ENCODE measurements around the gene TALDO1.
"Not testable (repeated sequence)": the region's sequence is repeated elsewhere in the genome, so short reads cannot be mapped to it uniquely, and the experiment has no call there.

TALDO1 gene

GRCh38 chr11:737899-738298, 9.4 kb upstream of the TALDO1 start:
- H3K4me1 ChIP-seq (ENCODE audit: control insufficient read depth, insufficient read depth, low read length); H3K27me3 ChIP-seq (ENCODE audit: control insufficient read depth, insufficient read depth, low read length, poor library complexity, severe bottlenecking); H3K27ac ChIP-seq (ENCODE audit: insufficient read depth, low read depth, low read length, poor library complexity, severe bottlenecking); H3K9me3 ChIP-seq (ENCODE audit: control insufficient read depth, low read length); H3K4me3 ChIP-seq (ENCODE audit: insufficient read depth, low read depth, low read length); H3K36me3 ChIP-seq (ENCODE audit: control insufficient read depth, insufficient read depth, low read length): not testable (repeated sequence)
- 87 to 88% methylated on average over 10 of the region's 10 CpGs for WGBS, 2 experiments

DNA sequence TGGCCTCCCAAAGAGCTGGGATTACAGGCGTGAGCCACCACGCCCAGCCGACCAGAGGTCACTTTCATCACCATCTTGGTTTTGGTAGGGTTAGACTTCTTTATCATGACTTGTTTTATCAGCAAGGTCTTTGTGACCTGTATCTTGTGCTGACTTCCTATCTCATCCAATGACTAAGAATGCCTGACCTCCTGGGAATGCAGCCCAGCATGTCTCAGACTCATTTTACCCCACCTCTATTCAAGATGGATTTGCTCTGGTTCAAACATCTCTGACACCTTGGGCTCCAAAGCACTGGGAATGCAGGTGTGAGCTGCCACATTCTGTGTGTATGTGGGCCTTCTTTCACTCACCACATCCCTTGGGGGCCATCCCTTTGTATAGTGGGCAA, 5.1 kb upstream of the TALDO1 start:
- H3K27ac ChIP-seq (ENCODE audit: insufficient read depth, low read depth, low read length, poor library complexity, severe bottlenecking) = no peak overlapping the region
- H3K4me1 ChIP-seq (ENCODE audit: control insufficient read depth, insufficient read depth, low read length) = no peaks in the 10 kb centered on the region
- no peak overlapping the region for H3K4me3 ChIP-seq (ENCODE audit: insufficient read depth, low read depth, low read length)
- 94 to 95% methylated on average over 3 of the region's 3 CpGs for WGBS, 2 experiments
- no peaks in the 10 kb centered on the region for H3K36me3 ChIP-seq (ENCODE audit: control insufficient read depth, insufficient read depth, low read length)
- H3K27me3 ChIP-seq (ENCODE audit: control insufficient read depth, insufficient read depth, low read length, poor library complexity, severe bottlenecking) = no peaks in the 10 kb centered on the region
- H3K9me3 ChIP-seq (ENCODE audit: control insufficient read depth, low read length) = no peaks in the 10 kb centered on the region

- Histone ChIP-seq H3K9me3 (ENCODE audit: control insufficient read depth, low read length) (no peaks in the 10 kb centered on the region), H3K4me1 (ENCODE audit: control insufficient read depth, insufficient read depth, low read length) (no peaks in the 10 kb centered on the region), H3K27me3 (ENCODE audit: control insufficient read depth, insufficient read depth, low read length, poor library complexity, severe bottlenecking) (no peaks in the 10 kb centered on the region), H3K27ac (ENCODE audit: insufficient read depth, low read depth, low read length, poor library complexity, severe bottlenecking) (no peak overlapping the region), H3K36me3 (ENCODE audit: control insufficient read depth, insufficient read depth, low read length) (no peaks in the 10 kb centered on the region), H3K4me3 (ENCODE audit: insufficient read depth, low read depth, low read length) (no peak overlapping the region)
- 91 to 95% methylated on average over 4 of the region's 4 CpGs for WGBS, 2 experiments
Observed at GRCh38 chr11:742571-743201, 4.6 kb upstream of the TALDO1 start.

- Histone ChIP-seq H3K9me3 (ENCODE audit: control insufficient read depth, low read length) (no peaks in the 10 kb centered on the region), H3K36me3 (ENCODE audit: control insufficient read depth, insufficient read depth, low read length) (no peaks in the 10 kb centered on the region), H3K27ac (ENCODE audit: insufficient read depth, low read depth, low read length, poor library complexity, severe bottlenecking) (no peak overlapping the region), H3K27me3 (ENCODE audit: control insufficient read depth, insufficient read depth, low read length, poor library complexity, severe bottlenecking) (no peaks in the 10 kb centered on the region), H3K4me3 (ENCODE audit: insufficient read depth, low read depth, low read length) (no peak overlapping the region), H3K4me1 (ENCODE audit: control insufficient read depth, insufficient read depth, low read length) (no peaks in the 10 kb centered on the region)
- WGBS, 2 experiments = 100% methylated on average over 1 of the region's 1 CpG; no CpG with 5 or more reads in 1 of the 2 experiments
Observed at GRCh38 chr11:745428-745827, 1.8 kb upstream of the TALDO1 start.

DNA sequence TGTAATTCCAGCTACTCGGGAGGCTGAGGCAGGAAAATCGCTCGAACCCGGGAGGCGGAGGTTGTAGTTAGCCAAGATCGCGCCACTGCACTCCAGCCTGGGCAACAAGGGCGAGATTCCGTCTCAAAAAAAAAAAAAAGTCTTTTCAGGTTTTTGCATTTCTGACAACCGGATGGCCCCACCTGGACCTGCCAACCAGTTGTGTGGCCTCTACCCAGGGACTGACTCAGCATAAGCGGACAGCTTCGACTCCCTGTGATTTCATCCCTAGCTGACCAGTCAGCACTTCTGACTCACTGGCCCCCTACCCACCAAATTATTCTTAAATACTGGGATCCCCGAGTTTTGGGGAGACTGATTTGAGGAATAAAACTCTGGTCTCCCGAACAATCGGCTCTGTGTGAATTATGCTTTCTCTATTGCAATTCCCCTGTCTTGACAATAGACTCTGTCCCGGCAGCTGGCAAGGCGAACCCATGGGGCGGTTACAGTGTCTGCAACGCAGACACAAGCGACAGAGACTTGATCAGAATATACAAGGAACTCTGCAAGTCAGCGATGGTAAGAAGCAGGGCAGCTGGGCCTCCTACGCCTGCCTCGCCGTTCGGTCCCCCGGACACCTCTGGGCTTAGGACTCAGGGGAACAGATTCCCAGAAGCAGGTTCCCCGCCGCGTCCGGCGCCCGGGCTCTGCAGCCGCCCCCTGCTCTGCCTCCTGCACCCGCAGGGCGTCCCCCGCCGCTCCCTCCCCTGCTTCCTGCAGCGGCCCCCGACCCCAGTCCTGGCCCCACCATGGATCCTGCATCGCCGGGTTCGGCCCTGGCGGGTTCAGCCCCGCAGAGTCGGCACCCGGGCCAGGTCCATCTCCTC, 741 bp upstream of the TALDO1 start:
- no peaks in the 10 kb centered on the region for H3K4me1 ChIP-seq (ENCODE audit: control insufficient read depth, insufficient read depth, low read length)
- H3K9me3 ChIP-seq (ENCODE audit: control insufficient read depth, low read length) = no peaks in the 10 kb centered on the region
- no peak overlapping the region for H3K27ac ChIP-seq (ENCODE audit: insufficient read depth, low read depth, low read length, poor library complexity, severe bottlenecking)
- 24% methylated on average over 46 of the region's 46 CpGs for WGBS, 2 experiments
- no peaks in the 10 kb centered on the region for H3K36me3 ChIP-seq (ENCODE audit: control insufficient read depth, insufficient read depth, low read length)
- peak overlapping the region; percentile 84 for H3K4me3 ChIP-seq (ENCODE audit: insufficient read depth, low read depth, low read length)
- H3K27me3 ChIP-seq (ENCODE audit: control insufficient read depth, insufficient read depth, low read length, poor library complexity, severe bottlenecking) = no peaks in the 10 kb centered on the region

GRCh38 chr11:748007-748359, 719 bp downstream of the TALDO1 start:
- H3K27ac ChIP-seq (ENCODE audit: insufficient read depth, low read depth, low read length, poor library complexity, severe bottlenecking) = no peak overlapping the region
- H3K9me3 ChIP-seq (ENCODE audit: control insufficient read depth, low read length) = no peaks in the 10 kb centered on the region
- no peaks in the 10 kb centered on the region for H3K4me1 ChIP-seq (ENCODE audit: control insufficient read depth, insufficient read depth, low read length)
- 12 to 13% methylated on average over 18 of the region's 18 CpGs for WGBS, 2 experiments
- H3K4me3 ChIP-seq (ENCODE audit: insufficient read depth, low read depth, low read length) = peak overlapping the region; percentile 84
- H3K27me3 ChIP-seq (ENCODE audit: control insufficient read depth, insufficient read depth, low read length, poor library complexity, severe bottlenecking) = no peaks in the 10 kb centered on the region
- H3K36me3 ChIP-seq (ENCODE audit: control insufficient read depth, insufficient read depth, low read length) = no peaks in the 10 kb centered on the region

- H3K4me1 ChIP-seq (ENCODE audit: control insufficient read depth, insufficient read depth, low read length) = no peaks in the 10 kb centered on the region
- H3K27ac ChIP-seq (ENCODE audit: insufficient read depth, low read depth, low read length, poor library complexity, severe bottlenecking) = no peak overlapping the region
- WGBS, 2 experiments = 87 to 89% methylated on average over 2 of the region's 2 CpGs
- H3K27me3 ChIP-seq (ENCODE audit: control insufficient read depth, insufficient read depth, low read length, poor library complexity, severe bottlenecking) = no peaks in the 10 kb centered on the region
- no peak overlapping the region for H3K4me3 ChIP-seq (ENCODE audit: insufficient read depth, low read depth, low read length)
- no peaks in the 10 kb centered on the region for H3K36me3 ChIP-seq (ENCODE audit: control insufficient read depth, insufficient read depth, low read length)
- no peaks in the 10 kb centered on the region for H3K9me3 ChIP-seq (ENCODE audit: control insufficient read depth, low read length)
Observed at GRCh38 chr11:749731-750130, 2.5 kb downstream of the TALDO1 start.

GRCh38 chr11:760236-760635, 13.0 kb downstream of the TALDO1 start:
- peaks cover 25% of the 10 kb centered on the region for H3K36me3 ChIP-seq (ENCODE audit: control insufficient read depth, insufficient read depth, low read length)
- H3K27me3 ChIP-seq (ENCODE audit: control insufficient read depth, insufficient read depth, low read length, poor library complexity, severe bottlenecking) = no peaks in the 10 kb centered on the region
- no peaks in the 10 kb centered on the region for H3K9me3 ChIP-seq (ENCODE audit: control insufficient read depth, low read length)
- no peak overlapping the region for H3K27ac ChIP-seq (ENCODE audit: insufficient read depth, low read depth, low read length, poor library complexity, severe bottlenecking)
- H3K4me1 ChIP-seq (ENCODE audit: control insufficient read depth, insufficient read depth, low read length) = no peaks in the 10 kb centered on the region
- H3K4me3 ChIP-seq (ENCODE audit: insufficient read depth, low read depth, low read length) = no peak overlapping the region

DNA sequence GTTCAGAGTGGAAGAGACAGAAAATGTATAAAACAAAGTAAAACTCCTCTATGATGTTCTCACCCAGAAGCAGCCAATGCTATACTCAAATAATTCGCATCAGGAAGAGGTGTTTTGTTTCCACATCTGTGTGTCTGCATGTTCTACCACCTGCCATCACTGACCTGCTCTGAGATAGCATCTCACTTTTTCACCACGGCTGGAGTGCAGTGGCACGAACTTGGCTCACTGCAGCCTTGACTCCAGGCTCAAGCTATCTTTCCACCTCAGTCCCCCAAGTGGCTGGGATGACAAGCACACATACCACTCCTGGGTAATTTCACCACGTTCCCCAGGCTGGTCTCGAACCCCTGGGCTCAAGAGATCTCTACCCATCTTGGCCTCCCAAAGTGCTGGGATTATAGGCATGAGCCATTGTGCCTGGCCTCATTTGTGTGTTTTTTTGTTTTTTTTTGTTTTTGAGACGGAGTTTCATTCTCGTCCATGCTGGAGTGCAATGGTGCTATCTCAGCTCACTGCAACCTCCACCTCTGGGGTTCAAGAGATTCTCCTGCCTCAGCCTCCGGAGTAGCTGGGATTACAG, 14.4 kb downstream of the TALDO1 start:
- no peaks in the 10 kb centered on the region for H3K9me3 ChIP-seq (ENCODE audit: control insufficient read depth, low read length)
- peaks cover 24% of the 10 kb centered on the region for H3K36me3 ChIP-seq (ENCODE audit: control insufficient read depth, insufficient read depth, low read length)
- WGBS, 2 experiments = 95 to 96% methylated on average over 8 of the region's 8 CpGs
- H3K27me3 ChIP-seq (ENCODE audit: control insufficient read depth, insufficient read depth, low read length, poor library complexity, severe bottlenecking) = no peaks in the 10 kb centered on the region
- H3K27ac ChIP-seq (ENCODE audit: insufficient read depth, low read depth, low read length, poor library complexity, severe bottlenecking) = no peak overlapping the region
- H3K4me3 ChIP-seq (ENCODE audit: insufficient read depth, low read depth, low read length) = no peak overlapping the region
- no peaks in the 10 kb centered on the region for H3K4me1 ChIP-seq (ENCODE audit: control insufficient read depth, insufficient read depth, low read length)

GRCh38 chr11:762421-763072, 15.3 kb downstream of the TALDO1 start:
- Histone ChIP-seq H3K9me3 (ENCODE audit: control insufficient read depth, low read length) (no peaks in the 10 kb centered on the region), H3K4me1 (ENCODE audit: control insufficient read depth, insufficient read depth, low read length) (no peaks in the 10 kb centered on the region), H3K27me3 (ENCODE audit: control insufficient read depth, insufficient read depth, low read length, poor library complexity, severe bottlenecking) (no peaks in the 10 kb centered on the region), H3K27ac (ENCODE audit: insufficient read depth, low read depth, low read length, poor library complexity, severe bottlenecking) (no peak overlapping the region), H3K4me3 (ENCODE audit: insufficient read depth, low read depth, low read length) (no peak overlapping the region), H3K36me3 (ENCODE audit: control insufficient read depth, insufficient read depth, low read length) (peaks cover 16% of the 10 kb centered on the region)
- WGBS, 2 experiments = 84 to 85% methylated on average over 9 to 10 of the region's 10 CpGs
